Fibroblast of pulmonary artery (primary cell): ENCODE results near the gene DERA.
"Not testable (repeated sequence)": the region's sequence is repeated elsewhere in the genome, so short reads cannot be mapped to it uniquely, and the experiment has no call there.

Experiments used
- DNase-seq: peaks from one replicate; pipeline ENCODE4 v3.0.0-alpha.2; 2010; ENCODE audit warnings: low read depth
- H3K4me3 ChIP-seq: replicated peaks from 2 replicates; pipeline ENCODE4 v1.5.1; 2011; ENCODE audit warnings: low read depth, mild to moderate bottlenecking, control low read depth, low read length, moderate library complexity
- TF ChIP-seq, protein P1 (sequence below): IDR thresholded peaks from 2 replicates; pipeline ENCODE4 v1.5.1; 2011; ENCODE audit warnings: mild to moderate bottlenecking, control low read depth, low read length, inconsistent platforms; ENCODE audit errors: missing control alignments

DERA gene

DNA sequence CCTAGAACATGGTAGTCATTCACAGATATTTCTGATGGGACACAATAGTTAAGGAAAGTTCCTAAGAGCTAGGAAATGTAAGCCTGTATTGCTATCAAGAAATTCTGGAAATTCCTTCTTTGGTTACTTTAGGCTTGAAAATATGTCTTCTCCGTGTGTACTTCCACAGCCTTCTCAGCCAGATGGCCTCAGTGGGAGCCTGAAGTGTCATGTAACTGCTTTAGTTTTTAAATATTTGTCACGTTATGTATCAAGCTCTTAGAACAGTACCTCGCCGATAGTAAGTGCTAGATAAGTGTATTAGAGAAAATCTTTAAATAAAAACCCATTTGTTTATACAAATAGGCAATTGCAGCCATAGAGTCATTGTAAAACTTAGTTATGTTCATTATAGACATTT lies 95.6 kb downstream of the DERA start:
- H3K4me3 ChIP-seq: no peak overlapping the region
- DNase-seq: no peak
- TF ChIP-seq, protein P1, sequence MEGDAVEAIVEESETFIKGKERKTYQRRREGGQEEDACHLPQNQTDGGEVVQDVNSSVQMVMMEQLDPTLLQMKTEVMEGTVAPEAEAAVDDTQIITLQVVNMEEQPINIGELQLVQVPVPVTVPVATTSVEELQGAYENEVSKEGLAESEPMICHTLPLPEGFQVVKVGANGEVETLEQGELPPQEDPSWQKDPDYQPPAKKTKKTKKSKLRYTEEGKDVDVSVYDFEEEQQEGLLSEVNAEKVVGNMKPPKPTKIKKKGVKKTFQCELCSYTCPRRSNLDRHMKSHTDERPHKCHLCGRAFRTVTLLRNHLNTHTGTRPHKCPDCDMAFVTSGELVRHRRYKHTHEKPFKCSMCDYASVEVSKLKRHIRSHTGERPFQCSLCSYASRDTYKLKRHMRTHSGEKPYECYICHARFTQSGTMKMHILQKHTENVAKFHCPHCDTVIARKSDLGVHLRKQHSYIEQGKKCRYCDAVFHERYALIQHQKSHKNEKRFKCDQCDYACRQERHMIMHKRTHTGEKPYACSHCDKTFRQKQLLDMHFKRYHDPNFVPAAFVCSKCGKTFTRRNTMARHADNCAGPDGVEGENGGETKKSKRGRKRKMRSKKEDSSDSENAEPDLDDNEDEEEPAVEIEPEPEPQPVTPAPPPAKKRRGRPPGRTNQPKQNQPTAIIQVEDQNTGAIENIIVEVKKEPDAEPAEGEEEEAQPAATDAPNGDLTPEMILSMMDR: no peak

DNA sequence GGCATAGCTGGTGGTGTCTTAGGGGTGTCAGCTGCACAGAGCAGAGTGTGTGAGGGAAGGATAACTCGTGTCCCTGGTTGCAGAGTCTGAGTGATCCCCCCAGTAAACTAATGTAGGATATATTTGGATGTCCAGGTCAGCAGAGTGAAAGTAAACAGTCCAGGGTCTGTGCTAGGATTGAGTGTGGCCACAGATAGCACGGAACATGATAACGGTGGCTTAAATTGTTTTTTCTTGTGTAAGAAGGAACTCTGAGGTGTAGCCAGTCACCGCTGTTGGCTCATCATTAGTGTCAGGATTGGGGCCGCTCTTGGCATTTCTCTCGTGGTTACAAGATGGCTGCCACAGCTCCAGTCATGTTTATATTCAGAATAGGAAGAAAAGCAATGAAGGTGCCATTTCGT lies 97.3 kb downstream of the DERA start:
- TF ChIP-seq, protein P1: no peak
- DNase-seq: no peak
- H3K4me3 ChIP-seq: no peak overlapping the region

- no peak overlapping the region for H3K4me3 ChIP-seq
- TF ChIP-seq, protein P1: no peak
- DNase-seq: peak; percentile 68
These were observed 101.0 kb downstream of the DERA start for GRCh38 chr12:16012117-16012516.

- DNase-seq, H3K4me3 ChIP-seq: not testable (repeated sequence)
These were observed 102.6 kb downstream of the DERA start for GRCh38 chr12:16013722-16014121.

GRCh38 chr12:16014394-16014793 lies 103.3 kb downstream of the DERA start:
- not testable (repeated sequence) for DNase-seq, H3K4me3 ChIP-seq

GRCh38 chr12:16016748-16017147 lies 105.6 kb downstream of the DERA start:
- no peak for DNase-seq
- no peak overlapping the region for H3K4me3 ChIP-seq
- TF ChIP-seq, protein P1: no peak

DNA sequence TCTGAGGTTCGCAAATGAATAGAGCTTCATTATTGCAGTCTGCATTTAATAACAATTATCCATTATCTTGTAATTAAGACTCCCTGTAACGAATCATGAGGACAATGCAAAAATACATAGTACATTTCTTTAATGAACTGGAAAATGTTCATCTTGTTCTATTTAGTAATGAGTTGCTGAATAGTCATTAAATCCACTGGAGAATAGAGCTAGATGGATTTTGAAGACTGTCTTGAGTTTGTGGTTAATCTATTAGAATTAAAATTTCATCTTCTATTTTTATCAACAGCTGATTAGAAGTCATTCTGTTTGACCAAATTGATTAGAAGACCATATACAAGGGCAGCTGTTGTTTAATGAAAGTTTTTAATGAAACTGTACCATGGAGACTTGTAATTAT lies 107.2 kb downstream of the DERA start:
- no peak for DNase-seq
- TF ChIP-seq, protein P1: no peak
- no peak overlapping the region for H3K4me3 ChIP-seq

DNA sequence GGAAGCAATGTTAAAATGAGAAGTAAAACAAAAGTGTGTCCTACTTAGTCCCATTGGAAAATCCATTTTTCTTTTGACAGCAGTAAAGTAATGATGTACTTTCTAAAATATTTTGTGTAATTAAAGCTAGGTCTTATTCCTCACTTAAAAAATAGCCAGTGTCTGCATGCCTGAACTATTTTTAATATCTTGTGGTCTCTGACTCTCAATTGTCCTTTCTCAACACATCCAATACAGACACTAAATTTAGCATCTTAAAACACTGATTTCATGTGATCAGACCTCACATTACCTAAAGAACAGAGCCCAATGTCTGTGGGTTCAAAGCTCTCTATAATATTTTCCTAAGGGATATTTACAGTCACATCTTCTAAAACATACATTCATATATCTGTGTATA lies 108.0 kb downstream of the DERA start:
- DNase-seq: no peak
- TF ChIP-seq, protein P1: no peak
- no peak overlapping the region for H3K4me3 ChIP-seq
